GM18505 (cell line): ENCODE results near the gene RNLS.

Experiments used
- ATAC-seq: cut with Tn5 transposase; IDR thresholded peaks from one replicate; pipeline ENCODE4 v1.9.1; 2021; ENCODE audit not compliant: unreplicated experiment
- POLR2A ChIP-seq: IDR thresholded peaks from 4 replicates; pipeline ENCODE4 v1.6.1; 2011; ENCODE audit warnings: borderline replicate concordance; ENCODE audit not compliant: insufficient read depth, insufficient read length; ENCODE audit errors: extremely low read depth

Gene RNLS

GRCh38 chr10:88416801-88417200, 166.3 kb downstream of the RNLS start:
- no peak for ATAC-seq
- no peak for TF ChIP-seq POLR2A

GRCh38 chr10:88415533-88416130, 167.5 kb downstream of the RNLS start:
- TF ChIP-seq POLR2A = no peak
- ATAC-seq = no peak

GRCh38 chr10:88413412-88413811, 169.7 kb downstream of the RNLS start:
- no peak for TF ChIP-seq POLR2A

GRCh38 chr10:88411772-88412349, 171.3 kb downstream of the RNLS start:
- no peak for TF ChIP-seq POLR2A
- ATAC-seq = no peak

More at GRCh38 chr10:88413412-88413811, 169.7 kb downstream of the RNLS start:
- no peak for ATAC-seq

GRCh38 chr10:88409824-88410223, 173.3 kb downstream of the RNLS start:
- ATAC-seq = no peak
- no peak for TF ChIP-seq POLR2A

- no peak for ATAC-seq
These were observed 173.9 kb downstream of the RNLS start for GRCh38 chr10:88409236-88409635.

GRCh38 chr10:88408096-88408495, 175.0 kb downstream of the RNLS start:
- ATAC-seq = no peak
- TF ChIP-seq POLR2A = no peak

More at GRCh38 chr10:88409236-88409635, 173.9 kb downstream of the RNLS start:
- no peak for TF ChIP-seq POLR2A

- ATAC-seq = no peak
- no peak for TF ChIP-seq POLR2A
These were observed 179.0 kb downstream of the RNLS start for GRCh38 chr10:88404133-88404532.

- TF ChIP-seq POLR2A = no peak
- ATAC-seq = no peak
These were observed 181.3 kb downstream of the RNLS start for GRCh38 chr10:88401671-88402347.

GRCh38 chr10:88399240-88399639, 183.9 kb downstream of the RNLS start:
- ATAC-seq = no peak
- TF ChIP-seq POLR2A = no peak

- no peak for TF ChIP-seq POLR2A
- ATAC-seq = no peak
These were observed 187.4 kb downstream of the RNLS start for GRCh38 chr10:88395677-88396076.

GRCh38 chr10:88392222-88392621, 190.9 kb downstream of the RNLS start:
- peak; percentile 77 for ATAC-seq
- peak; percentile 22 for TF ChIP-seq POLR2A

- no peak for ATAC-seq
- no peak for TF ChIP-seq POLR2A
These were observed 193.1 kb downstream of the RNLS start for GRCh38 chr10:88390041-88390440.

- no peak for ATAC-seq
- no peak for TF ChIP-seq POLR2A
These were observed 193.7 kb downstream of the RNLS start for GRCh38 chr10:88389456-88389855.
